HG02571 (cell line): ENCODE measurements around the gene AQP11.

ENCODE experiments used
- ATAC-seq: cut with Tn5 transposase; IDR thresholded peaks from one replicate; pipeline ENCODE4 v1.9.1; 2021; ENCODE audit warnings: mild to moderate bottlenecking, moderate library complexity; ENCODE audit not compliant: unreplicated experiment

Gene AQP11

DNA sequence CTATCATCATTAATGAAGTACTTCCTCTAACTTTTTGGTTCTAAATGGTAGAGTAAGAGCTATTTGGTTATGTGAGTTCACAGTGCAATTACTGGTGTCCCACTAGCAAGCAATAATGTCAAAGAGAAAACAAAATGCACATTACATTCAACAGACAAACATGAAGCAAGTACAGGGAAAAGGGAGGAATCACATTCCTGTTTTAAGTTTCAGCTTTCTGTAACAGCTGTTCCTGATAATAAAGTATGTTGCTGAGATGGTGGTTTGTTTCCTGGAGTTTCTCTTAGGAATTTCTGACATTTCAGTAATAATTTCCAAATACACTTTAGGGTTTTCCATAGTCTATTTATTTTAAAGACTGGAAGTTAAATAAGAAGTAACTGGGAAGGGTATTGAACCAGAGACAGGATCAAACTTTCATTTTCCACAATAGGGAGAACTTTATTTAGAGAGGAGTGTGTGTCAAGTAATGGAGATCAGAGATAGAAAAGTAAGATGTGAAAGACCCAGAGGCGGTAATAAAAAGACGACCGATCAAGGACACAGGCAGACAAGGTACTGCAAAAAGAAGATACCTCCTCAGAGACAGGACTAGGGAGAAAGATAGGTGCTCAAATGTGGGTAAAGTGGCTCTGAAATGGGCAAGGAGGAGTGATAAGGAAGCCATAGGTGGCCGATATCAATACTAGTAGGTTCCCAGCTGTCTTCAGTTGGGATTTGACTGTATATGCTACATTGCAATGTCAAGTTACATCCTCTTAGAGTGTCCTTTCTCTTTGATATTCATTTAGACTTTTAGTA is 68.7 kb downstream of the AQP11 start:
- no peak for ATAC-seq
